ENCODE measurements around the gene NCEH1. TPM values are rescaled to one million over a fixed set of nuclear protein-coding genes. Genes with fewer than 3 reads are reported as not detected.
"Not testable (repeated sequence)": the region's sequence is repeated elsewhere in the genome, so short reads cannot be mapped to it uniquely, and the experiment has no call there.

Gene NCEH1
- total RNA-seq, 2 experiments from 2014 or later = 4.9 to 6.3 TPM

- ChIA-PET POLR2A (no interaction called here), CTCF (interaction anchor here (0.9 kb wide), 1 partner anchor 11 kb away, joined by 3 read pairs; no protein-coding TSS in a partner anchor)
- peaks cover 6% of the 10 kb centered on the region for H3K27me3 Mint-ChIP-seq
- no peak overlapping the region for H3K27ac Mint-ChIP-seq
- H3K9me3 Mint-ChIP-seq (ENCODE audit: low read depth) = no peaks in the 10 kb centered on the region
- H3K4me1 Mint-ChIP-seq = no peaks in the 10 kb centered on the region
- no peaks in the 10 kb centered on the region for H3K36me3 Mint-ChIP-seq (ENCODE audit: low read depth)
- no peak for DNase-seq
- intact Hi-C loops (cut with DNase I, micrococcal nuclease) = no loop called here
- no peak for ATAC-seq
- no peak overlapping the region for H3K4me3 Mint-ChIP-seq
Measured at GRCh38 chr3:172739462-172739861, 28.6 kb upstream of the NCEH1 start.

- H3K27ac Mint-ChIP-seq = no peak overlapping the region
- ChIA-PET CTCF (no interaction called here), POLR2A (no interaction called here)
- ATAC-seq (no peak), DNase-seq (no peak)
- no peaks in the 10 kb centered on the region for H3K4me1 Mint-ChIP-seq
- no peak overlapping the region for H3K4me3 Mint-ChIP-seq
- intact Hi-C loops (cut with DNase I, micrococcal nuclease) = no loop called here
- no peaks in the 10 kb centered on the region for H3K36me3 Mint-ChIP-seq (ENCODE audit: low read depth)
- peaks cover 3% of the 10 kb centered on the region for H3K27me3 Mint-ChIP-seq
- H3K9me3 Mint-ChIP-seq (ENCODE audit: low read depth) = no peaks in the 10 kb centered on the region
Measured at GRCh38 chr3:172735014-172735413, 24.1 kb upstream of the NCEH1 start.

- intact Hi-C loops (cut with DNase I, micrococcal nuclease) = no loop called here
- CTCF ChIA-PET = interaction anchor here (1.1 to 1.4 kb wide), 3 partner anchors 9 to 22 kb away, joined by 3 read pairs; no protein-coding TSS in a partner anchor
Measured at GRCh38 chr3:172726380-172726779, 15.5 kb upstream of the NCEH1 start.

GRCh38 chr3:172722536-172723040 lies 11.7 kb upstream of the NCEH1 start:
- H3K27ac Mint-ChIP-seq; CTCF ChIA-PET; DNase-seq; H3K9me3 Mint-ChIP-seq (ENCODE audit: low read depth); intact Hi-C loops (cut with DNase I, micrococcal nuclease); H3K36me3 Mint-ChIP-seq (ENCODE audit: low read depth); POLR2A ChIA-PET; H3K4me3 Mint-ChIP-seq; H3K27me3 Mint-ChIP-seq; ATAC-seq; H3K4me1 Mint-ChIP-seq: not testable (repeated sequence)

More at GRCh38 chr3:172726380-172726779, 15.5 kb upstream of the NCEH1 start:
- Mint-ChIP-seq H3K4me3 (no peak overlapping the region), H3K4me1 (no peaks in the 10 kb centered on the region), H3K36me3 (ENCODE audit: low read depth) (no peaks in the 10 kb centered on the region), H3K27me3 (no peaks in the 10 kb centered on the region), H3K27ac (no peak overlapping the region), H3K9me3 (ENCODE audit: low read depth) (peaks cover 4% of the 10 kb centered on the region)
- POLR2A ChIA-PET = no interaction called here
- ATAC-seq = no peak
- no peak for DNase-seq

GRCh38 chr3:172717493-172718088 lies 6.7 kb upstream of the NCEH1 start:
- ChIA-PET POLR2A (no interaction called here), CTCF (interaction anchor here (0.7 to 1.0 kb wide), 2 partner anchors 9 to 26 kb away, joined by 3 read pairs; no protein-coding TSS in a partner anchor)
- peak; percentile 60 for ATAC-seq
- no peaks in the 10 kb centered on the region for H3K9me3 Mint-ChIP-seq (ENCODE audit: low read depth)
- H3K4me1 Mint-ChIP-seq = no peaks in the 10 kb centered on the region
- no peak overlapping the region for H3K27ac Mint-ChIP-seq
- no peaks in the 10 kb centered on the region for H3K36me3 Mint-ChIP-seq (ENCODE audit: low read depth)
- intact Hi-C loops (cut with DNase I, micrococcal nuclease) = no loop called here
- no peak for DNase-seq
- no peak overlapping the region for H3K4me3 Mint-ChIP-seq
- H3K27me3 Mint-ChIP-seq = peaks cover 2% of the 10 kb centered on the region

GRCh38 chr3:172716476-172716875 lies 5.6 kb upstream of the NCEH1 start:
- no peak overlapping the region for H3K27ac Mint-ChIP-seq
- intact Hi-C loops (cut with DNase I, micrococcal nuclease) = no loop called here
- H3K9me3 Mint-ChIP-seq (ENCODE audit: low read depth) = no peaks in the 10 kb centered on the region
- H3K4me3 Mint-ChIP-seq = no peak overlapping the region
- ChIA-PET CTCF (no interaction called here), POLR2A (no interaction called here)
- H3K27me3 Mint-ChIP-seq = peaks cover 2% of the 10 kb centered on the region
- H3K36me3 Mint-ChIP-seq (ENCODE audit: low read depth) = no peaks in the 10 kb centered on the region
- DNase-seq (no peak), ATAC-seq (no peak)
- H3K4me1 Mint-ChIP-seq = no peaks in the 10 kb centered on the region

GRCh38 chr3:172713316-172713715 lies 2.4 kb upstream of the NCEH1 start:
- Mint-ChIP-seq H3K36me3 (ENCODE audit: low read depth) (no peaks in the 10 kb centered on the region), H3K4me1 (peaks cover 18% of the 10 kb centered on the region), H3K9me3 (ENCODE audit: low read depth) (no peaks in the 10 kb centered on the region), H3K27me3 (no peaks in the 10 kb centered on the region), H3K27ac (no peak overlapping the region), H3K4me3 (no peak overlapping the region)
- ChIA-PET CTCF (interaction anchor here (0.6 to 1.2 kb wide), 4 partner anchors 32 to 246 kb away, joined by 3 to 5 read pairs (median 3); no protein-coding TSS in a partner anchor), POLR2A (no interaction called here)
- DNase-seq (no peak), ATAC-seq (no peak)
- intact Hi-C loops (cut with DNase I, micrococcal nuclease) = no loop called here

- POLR2A ChIA-PET = no interaction called here
- Mint-ChIP-seq H3K9me3 (ENCODE audit: low read depth) (no peaks in the 10 kb centered on the region), H3K4me3 (peak overlapping the region; percentile 94), H3K36me3 (ENCODE audit: low read depth) (no peaks in the 10 kb centered on the region), H3K4me1 (peaks cover 18% of the 10 kb centered on the region), H3K27me3 (no peaks in the 10 kb centered on the region), H3K27ac (peak overlapping the region; percentile 58)
- no peak for ATAC-seq
- no peak for DNase-seq
- intact Hi-C loops (cut with DNase I, micrococcal nuclease) = loop anchor here in 1 of 2 experiments (1.0 kb wide), 2 partner anchors 38 to 39 kb away; partner anchors contain the start of gene ECT2
- CTCF ChIA-PET = interaction anchor here (0.6 to 2.4 kb wide), 10 partner anchors 12 to 790 kb away, joined by 3 to 12 read pairs (median 6); partner anchors contain the start of gene ECT2
Measured at GRCh38 chr3:172711454-172711795, 558 bp upstream of the NCEH1 start.

- no peaks in the 10 kb centered on the region for H3K9me3 Mint-ChIP-seq (ENCODE audit: low read depth)
- H3K36me3 Mint-ChIP-seq (ENCODE audit: low read depth) = no peaks in the 10 kb centered on the region
- H3K4me3 Mint-ChIP-seq = peak overlapping the region; percentile 94
- POLR2A ChIA-PET = no interaction called here
- peak overlapping the region; percentile 25 for H3K27ac Mint-ChIP-seq
- CTCF ChIA-PET = interaction anchor here (0.6 to 2.4 kb wide), 13 partner anchors 8 to 1050 kb away, joined by 3 to 12 read pairs (median 4); partner anchors contain the start of gene ECT2
- H3K27me3 Mint-ChIP-seq = no peaks in the 10 kb centered on the region
- peaks cover 18% of the 10 kb centered on the region for H3K4me1 Mint-ChIP-seq
- ATAC-seq (no peak), DNase-seq (peak; percentile 38)
- intact Hi-C loops (cut with DNase I, micrococcal nuclease) = loop anchor here in 1 of 2 experiments (1.0 kb wide), 1 partner anchor 37 kb away; no protein-coding TSS in a partner anchor
Measured at GRCh38 chr3:172709774-172710663, 848 bp downstream of the NCEH1 start.

- intact Hi-C loops (cut with DNase I, micrococcal nuclease) = no loop called here
- POLR2A ChIA-PET = no interaction called here
- no peaks in the 10 kb centered on the region for H3K9me3 Mint-ChIP-seq (ENCODE audit: low read depth)
- CTCF ChIA-PET = interaction anchor here (1.2 to 2.4 kb wide), 7 partner anchors 7 to 248 kb away, joined by 3 to 11 read pairs (median 4); partner anchors contain the start of gene ECT2
- ATAC-seq (no peak), DNase-seq (no peak)
- H3K27me3 Mint-ChIP-seq = no peaks in the 10 kb centered on the region
- peaks cover 18% of the 10 kb centered on the region for H3K4me1 Mint-ChIP-seq
- H3K27ac Mint-ChIP-seq = peak overlapping the region; percentile 9
- H3K4me3 Mint-ChIP-seq = peak overlapping the region; percentile 94
- no peaks in the 10 kb centered on the region for H3K36me3 Mint-ChIP-seq (ENCODE audit: low read depth)
Measured at GRCh38 chr3:172708921-172709773, 1.7 kb downstream of the NCEH1 start.

GRCh38 chr3:172707967-172708366 lies 2.9 kb downstream of the NCEH1 start:
- ATAC-seq (no peak), DNase-seq (no peak)
- H3K4me3 Mint-ChIP-seq = no peak overlapping the region
- intact Hi-C loops (cut with DNase I, micrococcal nuclease) = no loop called here
- ChIA-PET CTCF (interaction anchor here (1.0 to 1.8 kb wide), 4 partner anchors 8 to 367 kb away, joined by 3 to 5 read pairs (median 4); no protein-coding TSS in a partner anchor), POLR2A (no interaction called here)
- H3K9me3 Mint-ChIP-seq (ENCODE audit: low read depth) = no peaks in the 10 kb centered on the region
- no peak overlapping the region for H3K27ac Mint-ChIP-seq
- H3K27me3 Mint-ChIP-seq = no peaks in the 10 kb centered on the region
- H3K36me3 Mint-ChIP-seq (ENCODE audit: low read depth) = no peaks in the 10 kb centered on the region
- H3K4me1 Mint-ChIP-seq = peaks cover 18% of the 10 kb centered on the region
